ENCODE data around the gene ATOH7. TPM values are rescaled to one million over a fixed set of nuclear protein-coding genes. Genes with fewer than 3 reads are reported as not detected.

ATOH7 gene
- polyA plus RNA-seq, 1 donor from 2014 or later, result 2.5 TPM

DNA sequence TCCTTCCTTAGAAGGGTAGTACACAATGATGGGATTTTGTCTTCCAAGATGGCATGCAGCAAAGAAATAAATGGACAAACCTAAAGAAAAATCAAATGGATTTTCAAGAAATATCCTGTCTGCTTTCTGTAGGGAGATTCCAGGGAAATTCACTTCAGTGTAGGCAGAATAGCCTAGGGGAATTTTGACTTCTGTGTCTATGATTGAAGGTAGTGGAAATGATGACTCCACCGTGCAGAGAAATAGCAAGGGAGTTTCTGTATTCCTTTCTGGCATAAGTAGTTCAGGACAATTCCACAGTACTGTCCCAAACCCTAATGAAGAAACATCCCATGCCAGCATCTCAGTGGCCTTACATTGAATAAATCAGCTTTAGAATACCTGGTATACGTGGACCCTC is 9.5 kb downstream of the ATOH7 start:
- no peak overlapping the region for H3K4me3 ChIP-seq (ENCODE audit: low read length)
- H4K20me1 ChIP-seq (ENCODE audit: insufficient read depth), result no peaks in the 10 kb centered on the region
- no peak overlapping the region for H3K4me2 ChIP-seq (ENCODE audit: low read length)
- H3K36me3 ChIP-seq (ENCODE audit: insufficient read depth, low read length), result no peaks in the 10 kb centered on the region
- H3K27ac ChIP-seq (ENCODE audit: low read length), result no peak overlapping the region
- H3F3A ChIP-seq (ENCODE audit: insufficient read depth, low read length, poor library complexity, severe bottlenecking), result no peaks in the 10 kb centered on the region
- no peak overlapping the region for H2AFZ ChIP-seq (ENCODE audit: low read depth, low read length)
- TF ChIP-seq EZH2 (IDR thresholded peaks at IDR 0.05; ENCODE audit: borderline replicate concordance, insufficient read depth, low read length, poor library complexity, severe bottlenecking), result no peak
- TF ChIP-seq POLR2AphosphoS5 (IDR thresholded peaks at IDR 0.05), result no peak
- TF ChIP-seq TAF1 (IDR thresholded peaks at IDR 0.05; ENCODE audit: low read depth), result no peak
- TF ChIP-seq SMC3 (conservative IDR thresholded peaks at IDR 0.05; ENCODE audit: poor library complexity), result no peak
- TF ChIP-seq, protein P1, sequence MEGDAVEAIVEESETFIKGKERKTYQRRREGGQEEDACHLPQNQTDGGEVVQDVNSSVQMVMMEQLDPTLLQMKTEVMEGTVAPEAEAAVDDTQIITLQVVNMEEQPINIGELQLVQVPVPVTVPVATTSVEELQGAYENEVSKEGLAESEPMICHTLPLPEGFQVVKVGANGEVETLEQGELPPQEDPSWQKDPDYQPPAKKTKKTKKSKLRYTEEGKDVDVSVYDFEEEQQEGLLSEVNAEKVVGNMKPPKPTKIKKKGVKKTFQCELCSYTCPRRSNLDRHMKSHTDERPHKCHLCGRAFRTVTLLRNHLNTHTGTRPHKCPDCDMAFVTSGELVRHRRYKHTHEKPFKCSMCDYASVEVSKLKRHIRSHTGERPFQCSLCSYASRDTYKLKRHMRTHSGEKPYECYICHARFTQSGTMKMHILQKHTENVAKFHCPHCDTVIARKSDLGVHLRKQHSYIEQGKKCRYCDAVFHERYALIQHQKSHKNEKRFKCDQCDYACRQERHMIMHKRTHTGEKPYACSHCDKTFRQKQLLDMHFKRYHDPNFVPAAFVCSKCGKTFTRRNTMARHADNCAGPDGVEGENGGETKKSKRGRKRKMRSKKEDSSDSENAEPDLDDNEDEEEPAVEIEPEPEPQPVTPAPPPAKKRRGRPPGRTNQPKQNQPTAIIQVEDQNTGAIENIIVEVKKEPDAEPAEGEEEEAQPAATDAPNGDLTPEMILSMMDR (IDR thresholded peaks at IDR 0.05; ENCODE audit: poor library complexity, severe bottlenecking), result no peak
- no peak for TF ChIP-seq REST (IDR thresholded peaks at IDR 0.05; ENCODE audit: borderline replicate concordance)
- TF ChIP-seq EP300 (conservative IDR thresholded peaks at IDR 0.05; ENCODE audit: poor library complexity, severe bottlenecking), result no peak
- TF ChIP-seq MXI1 (conservative IDR thresholded peaks at IDR 0.05; ENCODE audit: poor library complexity, severe bottlenecking), result no peak
- no peak overlapping the region for H3K9ac ChIP-seq (ENCODE audit: low read length)
- no peaks in the 10 kb centered on the region for H3K9me3 ChIP-seq (ENCODE audit: low read length)
- no peaks in the 10 kb centered on the region for H3K27me3 ChIP-seq (ENCODE audit: insufficient read depth, low read depth, low read length)
- no peaks in the 10 kb centered on the region for H3K79me2 ChIP-seq (replicated peaks; ENCODE audit: insufficient read depth, low read length)
- H3K9me2 ChIP-seq (ENCODE audit: insufficient read depth, low read length), result no peaks in the 10 kb centered on the region

DNA sequence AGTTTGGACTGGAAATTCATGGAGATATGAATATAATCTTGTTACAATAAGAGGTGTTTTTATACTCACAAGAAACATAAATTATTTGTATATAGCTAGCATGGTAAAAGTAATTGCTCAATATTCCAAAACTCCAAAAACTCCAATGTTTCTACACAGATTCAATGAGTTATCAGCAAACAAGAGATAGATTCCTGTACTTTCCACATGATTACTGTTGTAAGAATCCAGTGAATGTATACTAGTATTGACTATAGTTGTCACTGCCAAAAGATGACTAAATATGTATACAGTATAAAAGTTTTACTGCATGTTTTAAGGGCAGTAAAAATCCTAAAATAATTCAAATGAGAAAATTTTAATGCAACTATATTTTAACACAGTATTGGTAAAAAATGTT is 10.7 kb downstream of the ATOH7 start:
- H3K79me2 ChIP-seq (replicated peaks; ENCODE audit: insufficient read depth, low read length), result no peaks in the 10 kb centered on the region
- no peak overlapping the region for H3K27ac ChIP-seq (ENCODE audit: low read length)
- H3K9me3 ChIP-seq (ENCODE audit: low read length), result no peaks in the 10 kb centered on the region
- no peak overlapping the region for H3K9ac ChIP-seq (ENCODE audit: low read length)
- no peaks in the 10 kb centered on the region for H4K20me1 ChIP-seq (ENCODE audit: insufficient read depth)
- no peak overlapping the region for H3K4me2 ChIP-seq (ENCODE audit: low read length)
- H3F3A ChIP-seq (ENCODE audit: insufficient read depth, low read length, poor library complexity, severe bottlenecking), result no peaks in the 10 kb centered on the region
- H3K36me3 ChIP-seq (ENCODE audit: insufficient read depth, low read length), result no peaks in the 10 kb centered on the region
- no peak for TF ChIP-seq REST (IDR thresholded peaks at IDR 0.05; ENCODE audit: borderline replicate concordance)
- no peak for TF ChIP-seq SMC3 (conservative IDR thresholded peaks at IDR 0.05; ENCODE audit: poor library complexity)
- TF ChIP-seq MXI1 (conservative IDR thresholded peaks at IDR 0.05; ENCODE audit: poor library complexity, severe bottlenecking), result no peak
- TF ChIP-seq, protein P1 (IDR thresholded peaks at IDR 0.05; ENCODE audit: poor library complexity, severe bottlenecking), result no peak
- TF ChIP-seq RAD21 (conservative IDR thresholded peaks at IDR 0.05), result no peak
- no peak for TF ChIP-seq EP300 (conservative IDR thresholded peaks at IDR 0.05; ENCODE audit: poor library complexity, severe bottlenecking)
- TF ChIP-seq POLR2AphosphoS5 (IDR thresholded peaks at IDR 0.05), result no peak
- TF ChIP-seq TAF1 (IDR thresholded peaks at IDR 0.05; ENCODE audit: low read depth), result no peak
- no peak for TF ChIP-seq EZH2 (IDR thresholded peaks at IDR 0.05; ENCODE audit: borderline replicate concordance, insufficient read depth, low read length, poor library complexity, severe bottlenecking)
- no peaks in the 10 kb centered on the region for H3K27me3 ChIP-seq (ENCODE audit: insufficient read depth, low read depth, low read length)
- H2AFZ ChIP-seq (ENCODE audit: low read depth, low read length), result no peak overlapping the region
- no peaks in the 10 kb centered on the region for H3K9me2 ChIP-seq (ENCODE audit: insufficient read depth, low read length)
- no peak overlapping the region for H3K4me3 ChIP-seq (ENCODE audit: low read length)
